ENCODE data around the gene MOB3B. TPM values are rescaled to one million over a fixed set of nuclear protein-coding genes. Genes with fewer than 3 reads are reported as not detected.

MOB3B gene
- total and polyA plus RNA-seq, 10 of the 15 experiments (the other 5 are each of a cell fraction or from before 2014, with no cell fraction given) = 0.44 to 2.7 (median 0.91) TPM

- ChIA-PET SMC1A (ENCODE audit: uncharacterized antibody, unreplicated experiment) (interaction anchor here (1.0 to 11.1 kb wide), 5 partner anchors 12 to 488 kb away, joined by 3 to 89 read pairs (median 79); no protein-coding TSS in a partner anchor), CTCF (interaction anchor here (0.7 to 7.9 kb wide), 11 partner anchors 12 to 214 kb away, joined by 3 to 116 read pairs (median 5); no protein-coding TSS in a partner anchor), POLR2A (interaction anchor here (0.8 to 1.8 kb wide), 2 partner anchors 202 to 207 kb away, joined by 5 to 7 read pairs; no protein-coding TSS in a partner anchor), RAD21 (ENCODE audit: unreplicated experiment) (interaction anchor here (2.3 to 6.3 kb wide), 3 partner anchors 12 to 203 kb away, joined by 10 to 97 read pairs (median 62); no protein-coding TSS in a partner anchor)
- H3K4me1 ChIP-seq (ENCODE audit: control insufficient read depth, insufficient read depth, low read length) = peaks cover 5% of the 10 kb centered on the region
- no peak overlapping the region for H3K9ac ChIP-seq (ENCODE audit: control insufficient read depth, insufficient read depth, low read length)
- H3K4me2 ChIP-seq (ENCODE audit: control insufficient read depth, insufficient read depth) = no peak overlapping the region
- no peaks in the 10 kb centered on the region for H3K9me3 ChIP-seq (replicated peaks; ENCODE audit: control insufficient read depth, insufficient read depth, low read length)
- H3K27ac ChIP-seq (ENCODE audit: control insufficient read depth, insufficient read depth) = no peak overlapping the region
- no peaks in the 10 kb centered on the region for H3K36me3 ChIP-seq (ENCODE audit: control insufficient read depth in 2 of 2, insufficient read depth in 2 of 2, low read length in 1 of 2)
- intact Hi-C loops (cut with micrococcal nuclease; ENCODE audit: unreplicated experiment) = no loop called here
- in situ Hi-C loops (cut with MboI) = no loop called here
- no peaks in the 10 kb centered on the region for H4K20me1 ChIP-seq (ENCODE audit: control insufficient read depth, insufficient read depth)
- DNase-seq (ENCODE audit: low read depth, low spot score) (no peak), FAIRE-seq (no peak), ATAC-seq (no peak)
- WGBS (ENCODE audit: insufficient coverage, insufficient replicate concordance, low lambda C conversion rate, missing lambda C conversion rate) = 96% methylated on average over 3 of the region's 3 CpGs
- BruUV-seq (replicated peaks) = no TSS peak
- H3K79me2 ChIP-seq (ENCODE audit: control insufficient read depth, insufficient read depth, low read length) = no peaks in the 10 kb centered on the region
- TF ChIP-seq ASH2L (IDR thresholded peaks at IDR 0.05; ENCODE audit: borderline replicate concordance, low read depth) (no peak), ZNF24 (IDR thresholded peaks at IDR 0.05) (no peak), POLR2AphosphoS5 (IDR thresholded peaks at IDR 0.05; ENCODE audit: low read length) (no peak), LARP7 (IDR thresholded peaks at IDR 0.05) (no peak), JUND (IDR thresholded peaks at IDR 0.05; ENCODE audit: low read depth, low read length) (no peak), TCF3 (IDR thresholded peaks at IDR 0.05; ENCODE audit: borderline replicate concordance, insufficient read depth, low read depth, low read length) (no peak), ETV6 (conservative IDR thresholded peaks at IDR 0.05 in 1 of 2, IDR thresholded peaks at IDR 0.05 in 1 of 2; ENCODE audit: borderline replicate concordance in 1 of 2, low read depth in 1 of 2) (no peak), RBBP5 (conservative IDR thresholded peaks at IDR 0.05) (no peak), RB1 (IDR thresholded peaks at IDR 0.05; ENCODE audit: borderline replicate concordance) (no peak), SUPT20H (IDR thresholded peaks at IDR 0.05; ENCODE audit: borderline replicate concordance, control insufficient read depth, low read depth, low read length) (no peak), PML (IDR thresholded peaks at IDR 0.05; ENCODE audit: low read length) (no peak), ZSCAN29 (IDR thresholded peaks at IDR 0.05) (no peak), RAD51 (IDR thresholded peaks at IDR 0.05) (no peak), EP300 (IDR thresholded peaks at IDR 0.05; ENCODE audit: borderline replicate concordance in 1 of 2, control insufficient read depth in 1 of 2, low read depth in 2 of 2, low read length in 2 of 2) (no peak), ATF7 (IDR thresholded peaks at IDR 0.05; ENCODE audit: low read depth) (no peak), FOXK2 (IDR thresholded peaks at IDR 0.05) (no peak)
- no peaks in the 10 kb centered on the region for H3K27me3 ChIP-seq (replicated peaks in 1 of 2; ENCODE audit: control insufficient read depth in 2 of 2, insufficient read depth in 2 of 2, low read length in 1 of 2)
- no peak overlapping the region for H2AFZ ChIP-seq (ENCODE audit: control insufficient read depth, low read depth, low read length)
- no peak overlapping the region for H3K4me3 ChIP-seq
Observed at GRCh38 chr9:27534658-27535209, 5.1 kb upstream of the MOB3B start.

All from GM12878 (cell line).